Uterus (tissue), 4 donors: ENCODE measurements around the gene TMPRSS9. TPM values are rescaled to one million over a fixed set of nuclear protein-coding genes. Genes with fewer than 3 reads are reported as not detected.

Experiments
- DNase-seq, 2 donors: peaks; one replicate each; pipeline ENCODE4 v3.0.0-alpha.2; 2019 to 2020
- H3K27ac ChIP-seq, 2 donors: fragments of 200-600 bp; sonication (generic); 1 replicate in 1 of 2; 2 replicates in 1 of 2; pipeline ENCODE4 v1.5.1; 2016 to 2018
- H3K27me3 ChIP-seq, 2 donors: fragments of 200-600 bp; sonication (generic); one replicate each; pipeline ENCODE4 v1.5.1; 2018 to 2019; ENCODE audit warnings: control low read depth in 1 of 2
- H3K36me3 ChIP-seq, 2 donors: fragments of 200-600 bp; sonication (generic); one replicate each; pipeline ENCODE4 v1.5.1; 2019; ENCODE audit warnings: control low read depth in 1 of 2
- H3K4me1 ChIP-seq, 2 donors: fragments of 200-600 bp; sonication (generic); one replicate each; pipeline ENCODE4 v1.5.1; 2018 to 2019; ENCODE audit warnings: control low read depth in 1 of 2
- H3K4me3 ChIP-seq, 2 donors: fragments of 200-600 bp; sonication (generic); 1 replicate in 1 of 2; 2 replicates in 1 of 2; pipeline ENCODE4 v1.5.1; 2018 to 2019; ENCODE audit warnings: mild to moderate bottlenecking in 1 of 2
- H3K9me3 ChIP-seq, 2 donors: fragments of 200-600 bp; sonication (generic); one replicate each; pipeline ENCODE4 v1.5.1; 2019; ENCODE audit warnings: control low read depth in 1 of 2
- POLR2A ChIP-seq, 2 donors: fragments of 450-650 bp; IDR thresholded peaks; one replicate each; pipeline ENCODE4 v1.6.1; 2016; ENCODE audit warnings: antibody characterized with exemption in 2 of 2, mild to moderate bottlenecking in 1 of 2, moderate library complexity in 1 of 2
- intact Hi-C: fragments of 100-400 bp; cut with DNase I; formaldehyde crosslinking; loops from one replicate; pipeline ENCODE4 v1.15.1; 2023; ENCODE audit warnings: low total_unique reads
- total RNA-seq, 4 donors: library from RNA; depleted of rRNA in 3 of 4; stranded (reverse); fragments of >200 nt in 3 of 4; gene quantifications; one replicate each; pipeline versions ENCODE4 v1.1.0 to v1.2.4, GENCODE V29; 2014 to 2023
- TF ChIP-seq, protein P1 (sequence below), 4 experiments: fragments of 200-600 bp in 2 of 4; fragments of 450-650 bp in 2 of 4; sonication (generic) in 2 of 4; IDR thresholded peaks; one replicate each; pipeline ENCODE4 v1.5.1; 2016 to 2019; ENCODE audit warnings: antibody characterized with exemption in 4 of 4, mild to moderate bottlenecking in 2 of 4, moderate library complexity in 1 of 4
- donor health status: DM: yes; HTN: yes; CAD: no.

Gene TMPRSS9
- total RNA-seq, 4 donors from 2014 or later: 0.69 TPM; not detected in 3

DNA sequence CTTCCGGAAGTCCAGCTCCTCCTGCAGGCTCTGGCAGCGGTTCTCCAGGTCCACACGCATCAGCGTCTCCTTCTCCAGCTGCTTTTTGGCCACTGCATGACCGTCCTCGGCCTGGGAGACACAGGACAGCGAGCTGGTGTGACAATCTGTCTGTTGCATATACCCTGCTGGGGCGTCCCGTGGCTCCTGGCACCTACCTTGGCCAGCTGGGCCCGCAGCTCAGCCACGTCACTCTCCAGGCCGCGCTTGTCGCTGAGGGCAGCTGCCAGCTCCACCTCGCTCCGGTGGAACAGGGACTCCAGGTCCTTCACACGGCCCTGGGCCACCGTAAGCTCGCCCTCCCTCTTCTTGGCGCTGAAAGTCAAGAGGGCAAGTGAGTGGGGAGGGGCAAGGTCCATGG is 78.1 kb downstream of the TMPRSS9 start:
- Histone ChIP-seq H3K27me3 (no peaks in the 10 kb centered on the region), H3K27ac (no peak overlapping the region), H3K4me1 (no peaks in the 10 kb centered on the region), H3K4me3 (no peak overlapping the region), H3K9me3 (no peaks in the 10 kb centered on the region), H3K36me3 (no peaks in the 10 kb centered on the region)
- DNase-seq: no peak
- TF ChIP-seq POLR2A (IDR thresholded peaks at IDR 0.05): no peak
- TF ChIP-seq, protein P1, sequence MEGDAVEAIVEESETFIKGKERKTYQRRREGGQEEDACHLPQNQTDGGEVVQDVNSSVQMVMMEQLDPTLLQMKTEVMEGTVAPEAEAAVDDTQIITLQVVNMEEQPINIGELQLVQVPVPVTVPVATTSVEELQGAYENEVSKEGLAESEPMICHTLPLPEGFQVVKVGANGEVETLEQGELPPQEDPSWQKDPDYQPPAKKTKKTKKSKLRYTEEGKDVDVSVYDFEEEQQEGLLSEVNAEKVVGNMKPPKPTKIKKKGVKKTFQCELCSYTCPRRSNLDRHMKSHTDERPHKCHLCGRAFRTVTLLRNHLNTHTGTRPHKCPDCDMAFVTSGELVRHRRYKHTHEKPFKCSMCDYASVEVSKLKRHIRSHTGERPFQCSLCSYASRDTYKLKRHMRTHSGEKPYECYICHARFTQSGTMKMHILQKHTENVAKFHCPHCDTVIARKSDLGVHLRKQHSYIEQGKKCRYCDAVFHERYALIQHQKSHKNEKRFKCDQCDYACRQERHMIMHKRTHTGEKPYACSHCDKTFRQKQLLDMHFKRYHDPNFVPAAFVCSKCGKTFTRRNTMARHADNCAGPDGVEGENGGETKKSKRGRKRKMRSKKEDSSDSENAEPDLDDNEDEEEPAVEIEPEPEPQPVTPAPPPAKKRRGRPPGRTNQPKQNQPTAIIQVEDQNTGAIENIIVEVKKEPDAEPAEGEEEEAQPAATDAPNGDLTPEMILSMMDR (IDR thresholded peaks at IDR 0.05): no peak
- intact Hi-C loops: no loop called here

- intact Hi-C loops: no loop called here
- TF ChIP-seq, protein P1 (IDR thresholded peaks at IDR 0.05): no peak
- no peak for TF ChIP-seq POLR2A (IDR thresholded peaks at IDR 0.05)
- Histone ChIP-seq H3K27ac (no peak overlapping the region), H3K27me3 (no peaks in the 10 kb centered on the region), H3K9me3 (no peaks in the 10 kb centered on the region), H3K36me3 (no peaks in the 10 kb centered on the region), H3K4me1 (no peaks in the 10 kb centered on the region), H3K4me3 (no peak overlapping the region)
- DNase-seq: no peak
Observed at GRCh38 chr19:2440515-2440914, 80.5 kb downstream of the TMPRSS9 start.

- no peaks in the 10 kb centered on the region for H3K36me3 ChIP-seq
Observed at GRCh38 chr19:2441096-2441752, 81.2 kb downstream of the TMPRSS9 start.

GRCh38 chr19:2443116-2443784 is 83.2 kb downstream of the TMPRSS9 start:
- Histone ChIP-seq H3K9me3 (no peaks in the 10 kb centered on the region), H3K4me1 (no peaks in the 10 kb centered on the region), H3K4me3 (no peak overlapping the region), H3K27ac (no peak overlapping the region), H3K36me3 (no peaks in the 10 kb centered on the region), H3K27me3 (no peaks in the 10 kb centered on the region)
- intact Hi-C loops: no loop called here
- no peak for TF ChIP-seq POLR2A (IDR thresholded peaks at IDR 0.05)
- TF ChIP-seq, protein P1 (IDR thresholded peaks at IDR 0.05): no peak
- no peak for DNase-seq

More at GRCh38 chr19:2441096-2441752, 81.2 kb downstream of the TMPRSS9 start:
- Histone ChIP-seq H3K4me1 (no peaks in the 10 kb centered on the region), H3K27ac (no peak overlapping the region), H3K4me3 (no peak overlapping the region), H3K27me3 (no peaks in the 10 kb centered on the region), H3K9me3 (no peaks in the 10 kb centered on the region)
- no peak for TF ChIP-seq POLR2A (IDR thresholded peaks at IDR 0.05)
- TF ChIP-seq, protein P1 (IDR thresholded peaks at IDR 0.05): no peak
- no peak for DNase-seq
- intact Hi-C loops: no loop called here

DNA sequence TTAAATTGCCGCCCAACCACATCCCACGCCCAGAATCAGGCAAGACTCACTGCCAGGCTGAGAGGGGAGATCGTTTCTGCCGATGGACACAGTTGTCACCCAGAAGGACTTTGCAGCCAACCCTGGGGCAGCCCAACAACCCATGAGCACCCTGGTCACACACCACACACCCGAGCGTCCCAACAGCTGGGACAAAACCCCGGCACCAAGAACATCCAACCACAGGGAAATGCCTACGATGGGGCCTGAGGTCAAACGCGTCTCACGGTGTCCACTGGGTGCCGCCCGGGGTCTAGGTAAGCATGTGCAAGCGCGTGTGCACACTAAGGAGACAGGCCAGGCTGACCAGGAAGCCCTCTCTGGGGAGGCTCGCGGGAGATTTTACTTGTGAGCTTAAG is 83.7 kb downstream of the TMPRSS9 start:
- H3K9me3 ChIP-seq: no peaks in the 10 kb centered on the region
- H3K27me3 ChIP-seq: no peaks in the 10 kb centered on the region
- no peaks in the 10 kb centered on the region for H3K4me1 ChIP-seq
- no peaks in the 10 kb centered on the region for H3K36me3 ChIP-seq
- no peak overlapping the region for H3K4me3 ChIP-seq
- no peak overlapping the region for H3K27ac ChIP-seq
- DNase-seq: no peak
- intact Hi-C loops: no loop called here
- TF ChIP-seq POLR2A (IDR thresholded peaks at IDR 0.05): no peak
- TF ChIP-seq, protein P1 (IDR thresholded peaks at IDR 0.05): no peak
